ENCODE data around the gene CHKA. TPM values are rescaled to one million over a fixed set of nuclear protein-coding genes. Genes with fewer than 3 reads are reported as not detected.

Gene CHKA
- total and polyA plus RNA-seq, 2 of the 4 experiments (the other 2 are of a cell fraction): 4.5 to 8.4 TPM

- ATAC-seq (ENCODE audit: low read depth) (no peak), DNase-seq (no peak)
- no peaks in the 10 kb centered on the region for H3K27me3 ChIP-seq (ENCODE audit: control insufficient read depth, insufficient read depth, low read length)
- H3K79me1 ChIP-seq (ENCODE audit: low read depth in 1 of 2, low read length in 2 of 2): peaks cover 23 to 43% of the 10 kb centered on the region in 2 experiments; a peak in 3 of 4 replicates
- H3K23ac ChIP-seq (ENCODE audit: low read depth, low read length): no peak overlapping the region
- no peaks in the 10 kb centered on the region for H3K36me3 ChIP-seq (ENCODE audit: control insufficient read depth, insufficient read depth, low read length)
- H3K4me3 ChIP-seq (ENCODE audit: insufficient read depth, low read depth, low read length): no peak overlapping the region
- in situ Hi-C loops (cut with MboI; ENCODE audit: low sequenced_read_pairs) (no loop called here), intact Hi-C loops (cut with micrococcal nuclease) (no loop called here), dilution Hi-C loops (cut with HindIII; ENCODE audit: low sequenced_read_pairs, unreplicated experiment) (no loop called here)
- H3K9ac ChIP-seq (ENCODE audit: low read depth, low read length): no peak overlapping the region
- ChIA-PET POLR2A (ENCODE audit: unreplicated experiment) (interaction anchor here (1.1 kb wide), 1 partner anchor 10 kb away, joined by 3 read pairs; no protein-coding TSS in a partner anchor), CTCF (no interaction called here)
- WGBS, 2 experiments (ENCODE audit: extremely low coverage in 2 of 2, insufficient read length in 1 of 2): no CpG with 5 or more reads among the region's 8 CpGs
- H3K4me2 ChIP-seq (ENCODE audit: low read depth, low read length): no peak overlapping the region
- H3K4ac ChIP-seq (ENCODE audit: low read depth, low read length): no peak overlapping the region
- no peak overlapping the region for H3K18ac ChIP-seq (ENCODE audit: low read depth, low read length)
- H2AFZ ChIP-seq (replicated peaks; ENCODE audit: low read length, poor library complexity): no peak overlapping the region
- H3K4me1 ChIP-seq (ENCODE audit: control insufficient read depth, insufficient read depth, low read length): peaks cover 44% of the 10 kb centered on the region
- no peak overlapping the region for H4K91ac ChIP-seq (ENCODE audit: insufficient read depth, low read depth, low read length)
- BruUV-seq (replicated peaks): no TSS peak
- H2BK5ac ChIP-seq (ENCODE audit: low read depth, low read length, poor library complexity, severe bottlenecking): no peak overlapping the region
- H4K20me1 ChIP-seq (ENCODE audit: insufficient read depth, low read length): no peaks in the 10 kb centered on the region
- H4K8ac ChIP-seq (ENCODE audit: low read depth in 2 of 2, low read length in 2 of 2): no peak overlapping the region
- H3K56ac ChIP-seq (ENCODE audit: extremely low read depth, insufficient read depth, low read length): no peak overlapping the region
- H2BK20ac ChIP-seq (ENCODE audit: low read depth, low read length): no peak overlapping the region
- no peak overlapping the region for H2BK120ac ChIP-seq (ENCODE audit: low read depth, low read length)
- H3K9me1 ChIP-seq (ENCODE audit: insufficient read depth, low read length): peaks cover 31% of the 10 kb centered on the region
- H3K9me3 ChIP-seq (ENCODE audit: control insufficient read depth, insufficient read depth, low read length): no peaks in the 10 kb centered on the region
- H2AK9ac ChIP-seq (replicated peaks; ENCODE audit: low read depth, low read length, poor library complexity): no peak overlapping the region
- H3K27ac ChIP-seq (ENCODE audit: insufficient read depth, low read length): no peak overlapping the region
- no peak overlapping the region for H2AK5ac ChIP-seq (ENCODE audit: low read depth, low read length)
- H4K5ac ChIP-seq (ENCODE audit: low read depth, low read length): no peak overlapping the region
- H2BK15ac ChIP-seq (ENCODE audit: low read depth, low read length): no peak overlapping the region
- TF ChIP-seq MAZ (IDR thresholded peaks at IDR 0.05; ENCODE audit: borderline replicate concordance, low read depth, low read length) (no peak), RCOR1 (IDR thresholded peaks at IDR 0.05; ENCODE audit: insufficient replicate concordance, low read length) (no peak), CTCF (conservative IDR thresholded peaks at IDR 0.05; ENCODE audit: low read depth, low read length) (no peak), CEBPB (IDR thresholded peaks at IDR 0.05; ENCODE audit: low read depth, low read length) (no peak), ELK1 (IDR thresholded peaks at IDR 0.05; ENCODE audit: borderline replicate concordance, low read depth, low read length) (no peak), MAFK (IDR thresholded peaks at IDR 0.05; ENCODE audit: low read depth, low read length) (no peak), CHD1 (IDR thresholded peaks at IDR 0.05; ENCODE audit: low read depth, low read length) (no peak), FOS (IDR thresholded peaks at IDR 0.05; ENCODE audit: low read depth, low read length) (no peak), NFE2L2 (IDR thresholded peaks at IDR 0.05; ENCODE audit: low read depth, low read length) (no peak)
- H3K14ac ChIP-seq (replicated peaks; ENCODE audit: low read depth, low read length): no peak overlapping the region
Observed at GRCh38 chr11:68015467-68015866, 105.7 kb downstream of the CHKA start.

Data from IMR-90 (cell line).